ENCODE measurements around the gene CLTC.

DNA sequence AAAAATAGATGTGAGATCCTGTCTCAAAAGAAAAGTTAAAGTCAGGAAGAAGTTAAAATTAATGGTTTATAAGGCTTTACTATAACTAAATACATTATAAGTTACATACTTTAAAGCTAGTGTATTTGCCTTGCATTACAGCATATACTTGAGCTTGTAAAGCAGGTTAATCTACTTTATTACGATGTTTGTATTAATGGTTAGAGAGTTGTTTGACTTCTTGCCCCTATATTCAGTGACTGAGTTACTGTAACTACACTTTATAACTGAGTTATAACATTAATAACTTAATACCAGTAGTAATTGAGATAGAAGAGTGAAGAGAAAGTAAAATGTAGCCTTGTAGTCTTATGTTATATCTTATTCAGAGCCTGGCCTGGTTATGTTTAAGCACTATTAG, 22.9 kb downstream of the CLTC start:
- no peak for TF ChIP-seq POLR2A (IDR thresholded peaks at IDR 0.05)
- TF ChIP-seq, protein P1, sequence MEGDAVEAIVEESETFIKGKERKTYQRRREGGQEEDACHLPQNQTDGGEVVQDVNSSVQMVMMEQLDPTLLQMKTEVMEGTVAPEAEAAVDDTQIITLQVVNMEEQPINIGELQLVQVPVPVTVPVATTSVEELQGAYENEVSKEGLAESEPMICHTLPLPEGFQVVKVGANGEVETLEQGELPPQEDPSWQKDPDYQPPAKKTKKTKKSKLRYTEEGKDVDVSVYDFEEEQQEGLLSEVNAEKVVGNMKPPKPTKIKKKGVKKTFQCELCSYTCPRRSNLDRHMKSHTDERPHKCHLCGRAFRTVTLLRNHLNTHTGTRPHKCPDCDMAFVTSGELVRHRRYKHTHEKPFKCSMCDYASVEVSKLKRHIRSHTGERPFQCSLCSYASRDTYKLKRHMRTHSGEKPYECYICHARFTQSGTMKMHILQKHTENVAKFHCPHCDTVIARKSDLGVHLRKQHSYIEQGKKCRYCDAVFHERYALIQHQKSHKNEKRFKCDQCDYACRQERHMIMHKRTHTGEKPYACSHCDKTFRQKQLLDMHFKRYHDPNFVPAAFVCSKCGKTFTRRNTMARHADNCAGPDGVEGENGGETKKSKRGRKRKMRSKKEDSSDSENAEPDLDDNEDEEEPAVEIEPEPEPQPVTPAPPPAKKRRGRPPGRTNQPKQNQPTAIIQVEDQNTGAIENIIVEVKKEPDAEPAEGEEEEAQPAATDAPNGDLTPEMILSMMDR (IDR thresholded peaks at IDR 0.05), result no peak
